D721Med (cell line): ENCODE results near the gene PSMB4.

Experiments
- DNase-seq: peaks from one replicate; pipeline ENCODE4 v3.0.0; 2011; ENCODE audit warnings: low spot score; ENCODE audit not compliant: insufficient read length
- FAIRE-seq: peaks from 2 replicates; lab custom pipeline; 2011; peaks lifted over from hg19 to GRCh38; lab: Jason Lieb, UNC
- TF ChIP-seq, protein P1 (sequence below): IDR thresholded peaks from 2 replicates; pipeline ENCODE4 v1.5.1; 2012; ENCODE audit warnings: mild to moderate bottlenecking, control low read depth; ENCODE audit not compliant: insufficient read depth; ENCODE audit errors: missing control alignments

PSMB4 gene

DNA sequence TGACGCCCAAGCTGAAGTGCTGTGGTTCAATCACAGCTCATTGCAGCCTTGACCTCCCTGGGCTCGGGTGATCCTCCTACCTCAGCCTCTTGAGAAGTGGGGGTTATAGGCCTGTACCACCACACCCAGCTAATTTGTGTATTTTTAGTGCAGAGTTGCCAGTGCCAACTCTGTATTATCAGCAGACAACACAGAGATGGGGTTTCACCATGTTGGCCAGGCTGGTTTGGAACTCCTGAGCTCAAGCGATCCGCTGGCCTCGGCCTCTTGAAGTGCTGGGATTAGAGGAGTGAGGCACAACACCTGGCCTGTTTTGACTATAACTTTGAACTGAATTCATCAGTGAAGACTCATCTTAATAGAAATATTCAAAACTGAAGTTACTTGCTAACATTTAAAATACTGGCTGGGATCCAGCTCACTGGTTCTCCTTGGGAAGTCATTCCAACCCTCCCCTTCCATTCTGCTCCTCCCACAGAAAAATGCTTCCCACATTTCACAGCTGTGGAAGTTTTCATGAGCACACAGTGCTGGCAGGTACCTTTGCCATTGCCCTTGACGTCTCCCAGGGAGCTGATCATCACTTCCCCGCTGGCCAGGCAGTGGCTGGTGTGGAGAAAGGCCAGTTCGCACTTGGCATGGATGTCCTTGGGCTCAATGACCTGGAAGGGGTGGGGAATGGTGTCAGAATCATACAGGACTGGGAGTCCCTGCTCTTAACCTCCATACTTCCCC is 31.5 kb upstream of the PSMB4 start:
- TF ChIP-seq, protein P1, sequence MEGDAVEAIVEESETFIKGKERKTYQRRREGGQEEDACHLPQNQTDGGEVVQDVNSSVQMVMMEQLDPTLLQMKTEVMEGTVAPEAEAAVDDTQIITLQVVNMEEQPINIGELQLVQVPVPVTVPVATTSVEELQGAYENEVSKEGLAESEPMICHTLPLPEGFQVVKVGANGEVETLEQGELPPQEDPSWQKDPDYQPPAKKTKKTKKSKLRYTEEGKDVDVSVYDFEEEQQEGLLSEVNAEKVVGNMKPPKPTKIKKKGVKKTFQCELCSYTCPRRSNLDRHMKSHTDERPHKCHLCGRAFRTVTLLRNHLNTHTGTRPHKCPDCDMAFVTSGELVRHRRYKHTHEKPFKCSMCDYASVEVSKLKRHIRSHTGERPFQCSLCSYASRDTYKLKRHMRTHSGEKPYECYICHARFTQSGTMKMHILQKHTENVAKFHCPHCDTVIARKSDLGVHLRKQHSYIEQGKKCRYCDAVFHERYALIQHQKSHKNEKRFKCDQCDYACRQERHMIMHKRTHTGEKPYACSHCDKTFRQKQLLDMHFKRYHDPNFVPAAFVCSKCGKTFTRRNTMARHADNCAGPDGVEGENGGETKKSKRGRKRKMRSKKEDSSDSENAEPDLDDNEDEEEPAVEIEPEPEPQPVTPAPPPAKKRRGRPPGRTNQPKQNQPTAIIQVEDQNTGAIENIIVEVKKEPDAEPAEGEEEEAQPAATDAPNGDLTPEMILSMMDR: no peak
- FAIRE-seq: no peak
- DNase-seq: no peak

DNA sequence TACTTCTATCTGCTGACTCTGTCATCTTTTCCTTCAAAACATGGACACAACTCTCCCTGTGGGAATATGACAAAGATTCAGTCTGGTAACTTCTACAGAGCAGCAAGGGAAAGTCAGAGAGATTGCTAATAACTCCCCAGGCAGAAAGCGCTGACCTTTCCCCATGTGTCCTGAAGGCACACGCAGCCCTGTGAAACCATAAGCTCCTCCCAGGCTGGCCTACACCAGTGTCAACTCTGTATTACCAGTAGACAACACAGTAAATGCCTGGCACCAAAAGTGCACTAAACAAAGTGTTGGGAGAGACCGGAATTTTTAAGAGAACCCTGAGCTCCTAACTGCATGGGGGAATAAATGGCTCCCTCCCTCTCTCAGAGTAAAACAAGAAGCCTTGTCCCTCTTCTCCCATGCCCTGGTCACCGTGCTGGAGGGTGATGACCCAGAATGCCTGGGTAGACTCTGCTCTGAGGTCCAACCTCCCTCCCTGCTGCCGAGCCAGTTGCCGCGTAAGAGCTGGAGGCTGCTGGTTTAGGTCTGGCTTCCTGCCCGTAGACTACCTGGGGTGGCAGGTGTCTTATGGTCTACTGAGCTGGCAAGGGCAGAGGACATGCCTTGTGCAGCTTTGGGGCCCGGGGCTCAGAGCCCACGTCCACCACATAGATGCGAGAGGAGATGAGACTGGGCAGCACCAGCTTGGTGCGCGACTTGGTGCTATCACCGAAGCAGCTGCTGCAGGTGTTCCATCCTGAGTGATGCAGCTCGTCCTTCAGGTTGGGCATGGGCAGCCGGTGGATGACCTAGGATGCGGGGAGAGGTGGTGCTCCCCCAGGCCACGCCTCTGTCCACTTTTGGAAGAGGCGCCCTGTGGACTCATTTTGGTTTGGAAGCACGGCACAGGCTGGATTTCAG is 30.7 kb upstream of the PSMB4 start:
- no peak for FAIRE-seq
- TF ChIP-seq, protein P1: no peak
- DNase-seq: no peak

DNA sequence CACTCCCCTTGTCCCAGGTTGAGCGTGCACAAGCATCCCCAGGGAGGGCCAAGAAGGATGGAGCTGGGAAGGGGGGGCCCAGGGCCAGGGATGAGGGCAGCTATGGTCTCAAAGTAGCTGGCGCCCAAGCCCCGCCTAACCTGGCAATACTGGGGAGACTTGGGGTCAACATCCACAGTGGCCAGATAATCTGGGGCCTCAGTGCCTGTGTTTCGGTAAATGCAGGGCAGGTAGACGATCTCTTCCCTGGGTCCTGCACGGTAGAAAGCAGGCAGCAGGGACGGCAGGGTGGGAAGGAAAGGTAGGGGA is 30.1 kb upstream of the PSMB4 start:
- FAIRE-seq (no peak), DNase-seq (no peak)
- TF ChIP-seq, protein P1: no peak

DNA sequence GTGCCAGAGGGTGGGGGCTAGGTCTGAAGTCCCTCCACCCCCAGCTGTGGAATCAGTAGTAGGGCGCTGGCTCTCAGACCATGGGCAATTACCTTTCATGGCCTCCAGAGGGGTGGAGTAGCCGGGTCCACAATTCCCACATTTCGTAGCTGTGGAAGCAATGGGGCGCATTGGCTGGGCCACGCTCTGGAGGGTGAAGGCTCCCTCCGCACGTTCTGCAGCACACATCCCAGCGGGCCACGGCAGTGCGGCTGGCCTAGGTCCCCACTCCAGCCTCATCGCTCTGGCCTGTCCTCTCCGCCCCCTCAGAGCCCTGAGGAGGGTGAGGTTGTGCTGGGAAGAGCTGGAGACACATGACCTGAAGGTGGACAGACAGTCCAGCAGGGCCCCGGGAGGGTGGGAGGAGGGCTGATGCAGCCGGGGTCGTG is 29.7 kb upstream of the PSMB4 start:
- no peak for FAIRE-seq

DNA sequence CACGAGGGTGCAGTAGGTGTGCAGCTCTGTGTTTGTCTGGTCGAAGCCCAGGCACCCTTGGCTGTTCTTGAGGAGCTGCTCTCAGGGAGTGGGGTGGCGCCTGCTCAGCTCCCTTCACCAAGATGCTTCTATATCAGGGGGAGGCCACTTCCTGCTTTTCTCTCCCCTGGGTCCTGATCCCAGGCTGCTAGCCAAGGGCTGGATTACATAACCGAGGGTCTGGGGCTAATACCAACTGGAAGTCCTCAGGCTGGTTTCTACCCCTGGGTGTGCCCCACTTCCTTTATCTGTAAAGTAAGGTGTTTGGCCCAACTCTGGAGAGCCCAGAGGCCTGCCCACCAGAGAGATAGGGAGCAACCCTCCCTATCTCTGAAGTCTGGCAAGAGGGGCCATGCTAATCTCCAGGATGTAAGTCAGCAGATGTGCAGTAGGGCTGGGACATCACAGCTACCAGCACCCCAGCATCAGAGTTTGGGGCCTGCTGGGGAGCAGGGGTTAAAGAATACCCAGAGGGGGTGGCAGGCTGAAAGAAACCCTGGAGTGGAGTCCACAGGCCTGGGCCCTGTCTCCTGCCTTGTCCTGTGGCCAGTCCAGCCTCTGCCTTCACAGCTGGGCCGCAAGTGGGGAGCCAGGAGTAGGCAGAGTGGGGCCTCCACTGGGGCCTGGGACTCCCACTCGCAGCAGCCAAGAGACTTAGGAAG is 29.0 kb upstream of the PSMB4 start:
- TF ChIP-seq, protein P1: no peak
- FAIRE-seq: no peak
- no peak for DNase-seq

More for the DNA sequence above, 29.7 kb upstream of the PSMB4 start:
- TF ChIP-seq, protein P1: no peak
- no peak for DNase-seq

DNA sequence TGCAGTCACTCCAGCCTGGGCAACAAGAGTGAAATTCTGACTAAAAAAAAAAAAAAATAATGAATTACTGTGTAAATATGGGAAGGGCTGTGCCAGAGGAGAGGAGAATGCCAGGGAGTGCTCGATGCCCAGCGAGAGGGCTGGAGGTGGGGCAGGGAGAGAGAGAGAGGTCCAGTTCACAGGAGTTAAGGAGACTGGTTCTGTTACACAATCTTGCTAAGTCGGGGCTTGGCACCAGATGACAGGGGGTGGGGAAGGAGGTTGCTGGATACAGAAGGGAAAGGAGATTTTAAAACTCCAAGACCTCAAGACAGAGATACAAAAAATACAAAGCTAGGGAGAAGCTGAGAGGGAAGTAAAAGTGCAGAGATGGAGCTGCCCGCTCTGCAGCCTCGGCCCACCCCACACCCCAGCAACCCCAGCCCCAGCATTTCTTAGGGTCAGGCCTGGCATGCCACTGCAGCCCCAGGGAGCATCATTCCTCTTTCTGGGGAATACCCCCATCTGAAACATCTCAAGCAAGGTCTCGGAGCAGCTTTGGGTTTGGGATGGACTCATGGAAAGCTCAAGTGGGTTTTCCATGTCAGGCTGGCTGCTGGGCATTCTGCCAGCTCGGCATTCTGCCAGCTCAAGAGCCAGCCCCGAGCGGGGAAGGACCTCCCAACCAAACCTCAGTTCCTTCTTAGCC is 27.9 kb upstream of the PSMB4 start:
- DNase-seq: no peak

More for the DNA sequence above, 27.9 kb upstream of the PSMB4 start:
- TF ChIP-seq, protein P1: no peak
- no peak for FAIRE-seq
